Fibroblast of lung (primary cell): ENCODE data around the gene UST.

ENCODE experiments used
- EZH2 ChIP-seq: IDR thresholded peaks from 2 replicates; pipeline ENCODE4 v1.5.1; 2012; ENCODE audit warnings: low read length, control low read depth, mild to moderate bottlenecking; ENCODE audit errors: missing control alignments
- TF ChIP-seq, protein P1 (sequence below), 2 donors: IDR thresholded peaks in 1 of 2; conservative IDR thresholded peaks in 1 of 2; 1 replicate in 1 of 2; 2 replicates in 1 of 2; pipeline ENCODE4 v1.5.1; 2011 to 2012; ENCODE audit warnings: low read length in 2 of 2, control low read depth in 1 of 2, inconsistent platforms in 1 of 2, low read depth in 1 of 2, mild to moderate bottlenecking in 1 of 2

DNA sequence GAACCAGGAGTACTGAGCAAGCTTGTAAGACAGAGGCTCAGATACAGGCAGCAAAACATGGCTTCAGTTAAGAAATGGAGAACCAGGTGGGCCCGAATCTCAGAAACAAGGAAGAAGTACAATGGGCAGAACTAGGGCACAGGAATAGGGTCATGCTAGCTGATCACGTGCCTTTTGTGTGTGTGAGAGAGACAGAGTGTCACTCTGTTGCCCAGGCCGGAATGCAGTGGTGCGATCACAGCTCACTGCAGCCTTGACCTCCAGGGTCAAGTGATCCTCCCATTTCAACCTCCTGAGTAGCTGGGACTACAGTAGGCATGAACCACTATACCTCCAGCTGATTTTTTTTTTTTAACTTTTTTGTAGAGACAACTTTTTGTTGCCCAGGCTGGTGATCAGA, 257.8 kb downstream of the UST start:
- no peak for TF ChIP-seq EZH2
- TF ChIP-seq, protein P1, sequence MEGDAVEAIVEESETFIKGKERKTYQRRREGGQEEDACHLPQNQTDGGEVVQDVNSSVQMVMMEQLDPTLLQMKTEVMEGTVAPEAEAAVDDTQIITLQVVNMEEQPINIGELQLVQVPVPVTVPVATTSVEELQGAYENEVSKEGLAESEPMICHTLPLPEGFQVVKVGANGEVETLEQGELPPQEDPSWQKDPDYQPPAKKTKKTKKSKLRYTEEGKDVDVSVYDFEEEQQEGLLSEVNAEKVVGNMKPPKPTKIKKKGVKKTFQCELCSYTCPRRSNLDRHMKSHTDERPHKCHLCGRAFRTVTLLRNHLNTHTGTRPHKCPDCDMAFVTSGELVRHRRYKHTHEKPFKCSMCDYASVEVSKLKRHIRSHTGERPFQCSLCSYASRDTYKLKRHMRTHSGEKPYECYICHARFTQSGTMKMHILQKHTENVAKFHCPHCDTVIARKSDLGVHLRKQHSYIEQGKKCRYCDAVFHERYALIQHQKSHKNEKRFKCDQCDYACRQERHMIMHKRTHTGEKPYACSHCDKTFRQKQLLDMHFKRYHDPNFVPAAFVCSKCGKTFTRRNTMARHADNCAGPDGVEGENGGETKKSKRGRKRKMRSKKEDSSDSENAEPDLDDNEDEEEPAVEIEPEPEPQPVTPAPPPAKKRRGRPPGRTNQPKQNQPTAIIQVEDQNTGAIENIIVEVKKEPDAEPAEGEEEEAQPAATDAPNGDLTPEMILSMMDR (conservative IDR thresholded peaks at IDR 0.05 in 1 of 2, IDR thresholded peaks at IDR 0.05 in 1 of 2; ENCODE audit: low read depth in 1 of 2, low read length in 2 of 2): no peak
